ENCODE measurements around the gene DSPP.

DSPP gene

DNA sequence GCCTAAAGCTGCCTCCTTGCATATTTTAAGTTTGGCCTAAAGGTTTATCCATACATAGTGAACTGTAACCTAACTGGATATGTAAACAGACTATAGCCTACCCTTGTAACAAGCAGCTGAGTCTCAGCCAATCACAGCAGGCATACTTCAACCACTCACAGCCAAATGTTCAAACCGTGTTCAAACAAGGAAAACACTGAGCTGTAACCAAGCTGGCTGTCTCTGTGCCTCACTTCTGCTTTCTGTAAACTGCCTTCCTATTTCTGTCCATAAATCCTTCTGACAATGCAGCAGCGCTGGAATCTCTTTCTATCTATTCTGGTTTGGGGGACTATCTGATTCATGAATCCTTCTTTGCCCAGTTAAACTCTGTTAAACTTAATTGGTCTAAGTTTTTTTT lies 16.4 kb downstream of the DSPP start:
- DNase-seq, result no peak

DNA sequence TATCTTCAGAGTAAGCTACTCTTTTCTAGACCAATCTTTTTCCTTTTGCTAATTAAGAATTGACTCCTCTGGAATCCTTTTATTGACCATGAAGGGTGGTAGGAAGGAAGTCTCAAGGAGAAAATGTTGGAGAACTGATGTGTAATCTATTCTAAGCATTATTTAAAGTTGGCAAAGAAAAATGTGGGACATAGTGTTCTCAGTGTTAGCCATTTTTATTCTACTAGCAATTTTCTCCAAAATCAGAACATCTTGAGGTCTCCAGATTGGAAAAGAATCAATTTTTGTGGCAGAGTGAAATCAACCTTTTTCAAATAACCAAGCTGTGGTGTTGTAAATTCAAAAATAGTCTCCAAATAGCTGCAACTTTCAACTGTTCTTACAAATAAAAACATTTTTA lies 23.3 kb downstream of the DSPP start:
- no peak for DNase-seq

DNA sequence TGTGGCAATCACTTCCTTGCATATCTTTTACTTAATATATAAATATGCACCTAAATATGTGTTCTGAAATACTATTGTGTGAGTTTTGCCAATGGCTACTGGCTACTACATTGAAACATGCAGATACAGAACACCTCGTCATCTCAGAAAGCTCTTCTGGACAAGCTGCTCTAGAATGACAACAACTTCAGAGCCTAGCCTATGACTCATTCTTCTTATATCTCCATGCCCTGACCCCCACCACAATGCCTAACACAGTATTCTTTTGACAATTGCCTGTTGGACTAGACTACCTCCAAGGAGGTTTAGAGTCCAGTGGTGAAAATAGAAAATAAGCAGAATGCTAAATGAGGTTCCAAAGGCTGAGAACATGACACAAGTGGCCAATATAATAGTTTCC lies 24.1 kb downstream of the DSPP start:
- DNase-seq, result no peak

DNA sequence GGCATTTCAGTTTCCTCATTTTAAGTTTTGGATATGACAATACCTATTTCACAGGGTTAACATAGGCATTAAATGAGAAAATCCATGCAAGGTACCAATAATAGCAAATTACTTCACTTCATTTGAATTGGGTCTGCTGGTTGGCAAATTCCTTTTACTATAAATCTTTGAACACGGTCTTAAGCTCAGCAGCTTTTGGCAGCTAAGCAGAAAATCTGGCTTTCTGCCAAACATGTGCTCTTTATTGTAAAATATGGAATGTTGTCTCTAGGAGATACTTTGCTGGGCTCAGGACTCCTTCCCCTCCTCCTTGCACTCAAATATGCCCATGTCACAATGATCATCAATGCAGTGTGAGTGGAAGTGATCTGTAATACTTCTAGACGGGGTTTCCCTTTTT lies 24.9 kb downstream of the DSPP start:
- no peak for DNase-seq

DNA sequence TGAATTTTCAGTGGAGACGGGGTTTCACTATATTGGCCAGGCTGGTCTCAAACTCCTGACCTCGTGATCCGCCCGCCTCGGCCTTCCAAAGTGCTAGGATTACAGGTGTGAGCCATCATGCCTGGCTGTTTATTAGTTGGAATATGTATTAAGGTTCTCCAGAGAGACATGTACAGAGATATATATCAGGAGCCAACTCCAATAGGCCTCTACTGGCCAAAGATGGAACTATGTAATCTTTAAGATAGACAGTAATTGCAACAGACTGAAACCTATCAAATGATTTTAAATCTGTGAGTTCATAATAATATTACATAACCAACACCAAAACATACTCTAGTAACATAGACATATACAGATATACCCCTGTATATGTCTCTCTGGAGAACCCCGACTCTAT lies 36.0 kb downstream of the DSPP start:
- no peak for DNase-seq

DNA sequence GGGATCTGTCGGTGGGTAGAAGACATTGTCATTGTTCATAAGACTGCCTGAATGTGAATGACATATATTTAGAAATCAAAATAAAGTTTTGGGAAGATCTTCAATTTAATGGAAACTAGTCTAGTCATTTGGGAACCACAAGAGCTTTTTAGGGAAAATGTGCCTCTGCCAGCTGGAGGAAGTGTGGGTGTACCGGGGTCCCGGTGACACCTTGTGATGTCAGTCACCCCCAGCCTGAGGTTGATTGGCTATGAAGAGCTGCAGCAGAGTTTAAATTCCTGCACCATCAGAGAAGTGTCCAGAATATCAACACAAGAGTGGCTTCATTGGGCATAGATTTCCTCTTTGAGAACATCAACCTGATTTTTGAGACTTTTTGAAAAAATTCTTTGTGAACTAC lies 41.7 kb downstream of the DSPP start, which contains the start of gene DMP1:
DMP1 (plus strand) TSS at position 301 of the 400 bp plus-strand sequence. CDS start 6,213 bp downstream, outside the sequence.
- no peak for DNase-seq

DNA sequence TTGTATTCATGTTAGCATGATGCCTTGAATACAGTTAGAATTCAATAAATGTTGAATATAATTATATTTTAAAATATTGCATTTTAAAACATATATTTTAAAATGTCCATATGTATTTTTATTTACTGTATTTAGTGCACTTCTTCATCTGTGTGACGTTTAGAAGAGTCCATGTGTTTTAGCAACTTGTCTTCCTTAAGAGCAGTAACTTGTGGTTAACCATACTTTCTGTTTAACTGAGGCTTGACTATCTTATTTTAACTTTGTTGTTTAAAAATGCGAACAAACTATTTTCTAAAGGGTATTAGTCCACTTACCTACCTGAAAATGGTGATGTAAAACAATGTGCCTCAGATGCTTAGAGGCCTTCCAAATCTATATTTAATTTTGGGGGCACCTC lies 42.6 kb downstream of the DSPP start:
- DNase-seq, result no peak

DNA sequence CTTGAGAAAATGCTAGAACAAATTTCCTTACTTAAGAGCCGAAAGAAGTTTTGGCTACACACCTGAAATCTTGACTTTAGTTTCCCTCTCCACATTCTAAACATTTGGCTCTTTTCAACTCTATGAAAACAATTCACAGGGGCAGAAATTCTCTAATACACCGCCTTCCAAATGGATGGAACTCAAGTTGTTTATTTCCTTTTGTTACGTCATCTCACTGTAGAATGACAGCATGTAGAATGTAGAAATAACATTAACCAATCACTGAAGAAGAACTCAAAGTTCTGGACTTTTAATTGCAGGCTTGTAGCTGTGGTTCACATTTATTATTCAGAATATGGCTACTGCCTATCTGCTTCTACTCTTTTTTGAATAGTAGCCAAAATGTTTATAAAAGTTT lies 43.6 kb downstream of the DSPP start:
- no peak for DNase-seq

DNA sequence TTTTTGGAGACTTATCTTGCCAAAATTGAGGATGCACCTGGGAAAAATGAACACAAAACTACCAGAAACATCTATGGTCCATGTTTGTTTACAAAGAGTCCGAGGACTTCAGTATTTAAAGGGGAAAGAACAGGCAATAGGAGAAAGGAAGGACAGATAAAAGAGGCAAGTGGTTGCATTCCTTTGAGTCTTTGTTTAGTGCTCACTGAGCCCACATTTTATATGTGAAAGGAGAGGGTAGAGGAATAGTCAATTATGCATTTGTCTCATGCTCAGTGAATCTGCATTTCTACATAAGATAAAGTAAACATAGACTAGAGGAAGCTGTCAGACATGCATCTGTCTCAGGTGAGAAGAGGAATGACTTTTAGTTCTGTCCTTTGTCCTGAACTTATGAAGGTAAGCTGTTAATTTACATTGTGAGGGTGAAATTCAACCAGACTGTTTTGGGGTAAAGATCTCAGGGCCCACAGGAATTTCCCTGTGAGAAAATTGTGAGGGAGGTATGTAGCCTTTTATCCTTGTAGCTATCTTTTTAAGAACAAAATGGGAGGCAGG lies 46.2 kb downstream of the DSPP start:
- DNase-seq, result no peak

DNA sequence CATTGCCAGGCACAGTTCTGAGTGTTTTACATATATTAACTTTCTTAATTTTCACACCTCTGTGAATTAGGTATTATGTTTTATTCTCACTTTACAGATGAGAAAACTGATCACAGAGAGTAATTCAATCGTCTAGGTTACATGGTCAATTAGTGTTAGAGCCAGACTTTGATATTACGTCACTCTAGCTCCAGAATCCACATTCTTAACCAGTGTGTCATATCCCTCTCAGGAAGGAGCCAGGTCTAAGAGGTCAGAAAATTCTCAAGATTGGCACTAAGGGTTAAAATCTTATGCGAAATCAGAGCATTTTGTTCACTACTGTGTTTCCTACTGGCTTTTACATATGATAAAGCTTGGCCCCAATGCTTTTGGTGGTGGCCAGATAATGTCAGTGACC lies 49.2 kb downstream of the DSPP start:
- DNase-seq, result no peak

DNA sequence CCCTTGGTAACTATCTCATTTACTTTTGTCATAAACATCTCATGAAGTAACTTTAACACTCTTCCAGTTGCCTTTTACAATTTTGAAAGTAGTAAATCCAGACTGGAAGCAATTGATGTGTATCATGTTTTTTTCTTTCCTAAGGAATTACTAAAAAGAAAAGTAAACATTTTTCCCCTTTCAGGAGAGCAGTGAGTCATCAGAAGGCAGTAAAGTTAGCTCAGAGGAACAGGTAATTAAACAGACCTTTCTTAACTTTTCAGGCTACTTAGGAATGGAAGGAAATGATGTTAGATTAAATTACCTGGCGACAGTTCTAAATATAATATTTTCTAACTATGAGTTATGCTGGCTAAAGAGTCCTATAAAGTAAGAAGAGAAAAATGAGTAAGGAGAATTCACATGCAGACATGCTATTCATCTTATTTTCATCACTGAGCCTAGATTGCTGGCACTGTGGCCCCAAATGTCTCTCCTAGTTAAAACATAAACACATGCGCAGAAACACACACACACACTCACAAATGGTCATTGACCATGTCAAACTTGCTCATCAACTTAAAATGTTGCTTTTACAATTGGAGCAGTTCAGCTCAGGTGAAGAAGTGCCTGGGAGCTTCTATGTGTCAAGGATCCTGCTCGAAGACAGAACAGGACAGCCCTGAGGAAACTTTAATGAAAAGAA lies 51.1 kb downstream of the DSPP start:
- DNase-seq, result no peak

DNA sequence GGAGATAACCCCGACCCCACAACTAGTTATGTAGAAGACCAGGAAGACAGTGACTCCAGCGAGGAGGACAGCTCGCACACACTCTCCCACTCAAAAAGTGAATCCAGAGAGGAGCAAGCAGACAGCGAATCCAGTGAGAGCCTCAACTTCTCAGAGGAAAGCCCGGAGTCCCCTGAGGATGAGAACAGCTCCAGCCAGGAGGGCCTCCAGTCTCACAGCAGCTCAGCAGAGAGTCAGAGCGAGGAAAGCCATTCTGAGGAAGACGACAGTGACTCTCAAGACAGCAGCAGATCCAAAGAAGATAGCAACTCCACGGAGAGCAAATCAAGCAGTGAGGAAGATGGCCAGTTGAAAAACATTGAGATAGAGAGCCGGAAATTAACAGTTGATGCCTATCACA lies 54.5 kb downstream of the DSPP start:
- DNase-seq, result no peak

All from nucleus accumbens (tissue), 56 donors.